CMK (cell line): Measurements from ENCODE around the gene CEBPB.
A peak's percentile ranks its signal among the peaks of the same experiment; 100 is the strongest.
"Not testable (repeated sequence)": the region's sequence is repeated elsewhere in the genome, so short reads cannot be mapped to it uniquely, and the experiment has no call there.

Experiments used
- DNase-seq: peaks from one replicate; pipeline ENCODE4 v3.0.0-alpha.2; 2010; ENCODE audit warnings: low read depth

Gene CEBPB

GRCh38 chr20:50193199-50193835, 2.7 kb downstream of the CEBPB start:
- no peak for DNase-seq

GRCh38 chr20:50193836-50194421, 3.3 kb downstream of the CEBPB start:
- no peak for DNase-seq

GRCh38 chr20:50194422-50194830, 3.8 kb downstream of the CEBPB start:
- no peak for DNase-seq

- no peak for DNase-seq
These were observed 4.3 kb downstream of the CEBPB start for GRCh38 chr20:50194831-50195523.

GRCh38 chr20:50195524-50196120, 5.0 kb downstream of the CEBPB start:
- DNase-seq: no peak

GRCh38 chr20:50196248-50196647, 5.6 kb downstream of the CEBPB start:
- no peak for DNase-seq

- DNase-seq: no peak
These were observed 6.3 kb downstream of the CEBPB start for GRCh38 chr20:50196896-50197295.

- DNase-seq: peak; percentile 50
These were observed 7.0 kb downstream of the CEBPB start for GRCh38 chr20:50197463-50198179.

GRCh38 chr20:50198180-50198666, 7.6 kb downstream of the CEBPB start:
- no peak for DNase-seq

- DNase-seq: no peak
These were observed 8.1 kb downstream of the CEBPB start for GRCh38 chr20:50198716-50199115.

- DNase-seq: no peak
These were observed 9.1 kb downstream of the CEBPB start for GRCh38 chr20:50199703-50200102.

GRCh38 chr20:50200482-50201104, 10.0 kb downstream of the CEBPB start:
- DNase-seq: no peak

GRCh38 chr20:50201710-50202109, 11.1 kb downstream of the CEBPB start:
- DNase-seq: not testable (repeated sequence)

- no peak for DNase-seq
These were observed 12.0 kb downstream of the CEBPB start for GRCh38 chr20:50202677-50203076.

GRCh38 chr20:50203951-50204937, 13.6 kb downstream of the CEBPB start:
- no peak for DNase-seq

GRCh38 chr20:50207026-50207425, 16.4 kb downstream of the CEBPB start:
- DNase-seq: no peak

GRCh38 chr20:50208085-50208491, 17.5 kb downstream of the CEBPB start:
- no peak for DNase-seq

GRCh38 chr20:50208815-50209214, 18.2 kb downstream of the CEBPB start:
- not testable (repeated sequence) for DNase-seq

- DNase-seq: no peak
These were observed 19.5 kb downstream of the CEBPB start for GRCh38 chr20:50210066-50210619.

- DNase-seq: no peak
These were observed 20.5 kb downstream of the CEBPB start for GRCh38 chr20:50211091-50211490.
